Sigmoid colon (tissue), 7 donors: ENCODE measurements around the gene OR51B4. TPM values are rescaled to one million over a fixed set of nuclear protein-coding genes. Genes with fewer than 3 reads are reported as not detected.

ENCODE experiments used
- DNase-seq: peaks from one replicate; pipeline ENCODE4 v3.0.0-alpha.2; 2019
- H3K27ac ChIP-seq, 4 donors: fragments of 200-600 bp; sonication (generic); one replicate each; pipeline ENCODE4 v1.5.1; 2016 to 2019; ENCODE audit warnings: mild to moderate bottlenecking in 1 of 4
- H3K27me3 ChIP-seq, 3 donors: fragments of 200-600 bp; sonication (generic); one replicate each; pipeline ENCODE4 v1.5.1; 2019; ENCODE audit warnings: mild to moderate bottlenecking in 1 of 3
- H3K36me3 ChIP-seq, 4 donors: fragments of 200-600 bp; sonication (generic); one replicate each; pipeline ENCODE4 v1.5.1; 2016 to 2019
- H3K4me1 ChIP-seq, 4 donors: fragments of 200-600 bp; sonication (generic); one replicate each; pipeline ENCODE4 v1.5.1; 2017 to 2019
- H3K4me3 ChIP-seq, 4 donors: fragments of 200-600 bp; sonication (generic); one replicate each; pipeline ENCODE4 v1.5.1; 2017 to 2019; ENCODE audit warnings: mild to moderate bottlenecking in 2 of 4, moderate library complexity in 1 of 4
- H3K9me3 ChIP-seq, 4 donors: fragments of 200-600 bp in 3 of 4; sonication (generic) in 3 of 4; one replicate each; pipeline versions ENCODE4 v1.5.1 to v1.6.1; 2013 to 2019
- EP300 ChIP-seq, 4 donors: sonication (generic); formaldehyde crosslinking; IDR thresholded peaks; one replicate each; pipeline ENCODE4 v1.6.1; 2017; ENCODE audit warnings: antibody characterized with exemption in 4 of 4
- POLR2A ChIP-seq, 2 donors: fragments of 450-650 bp; IDR thresholded peaks; one replicate each; pipeline ENCODE4 v1.6.1; 2016; ENCODE audit warnings: antibody characterized with exemption in 2 of 2, mild to moderate bottlenecking in 2 of 2, moderate library complexity in 2 of 2
- POLR2AphosphoS5 ChIP-seq, 4 donors: sonication (generic); formaldehyde crosslinking; IDR thresholded peaks; one replicate each; pipeline ENCODE4 v1.6.1; 2017; ENCODE audit warnings: antibody characterized with exemption in 4 of 4
- WGBS, 2 donors: extraction: QIAGEN DNeasy Blood & Tissue Kit; methylation state at CpG; one replicate each; pipeline ENCODE4 v1.1.7; 2013; 5-methylcytosine and 5-hydroxymethylcytosine counted together
- intact Hi-C: fragments of 100-400 bp; cut with DNase I; formaldehyde crosslinking; loops from one replicate; pipeline ENCODE4 v1.15.1; 2023
- polyA plus RNA-seq, 3 donors: library from polyadenylated mRNA; stranded (reverse); fragments of 200-250 nt; gene quantifications; one replicate each; pipeline ENCODE4 v1.2.3, GENCODE V29; 2013
- total RNA-seq, 4 donors: library from RNA; depleted of rRNA; stranded (reverse); fragments of >200 nt; gene quantifications; one replicate each; pipeline ENCODE4 v1.1.0, GENCODE V29; 2016
- TF ChIP-seq, protein P1 (sequence below), 4 experiments: fragments of 450-650 bp in 3 of 4; fragments of 200-600 bp in 1 of 4; IDR thresholded peaks; one replicate each; pipeline ENCODE4 v1.5.1; 2016 to 2019; ENCODE audit warnings: antibody characterized with exemption in 4 of 4, mild to moderate bottlenecking in 3 of 4, moderate library complexity in 2 of 4
- donor health status: healthy with polysubstance abuse.
- donor health status: Bipolar disorder and iron deficiency.
- donor health status: healthy.

OR51B4 gene
- total and polyA plus RNA-seq, 7 donors, result not detected

DNA sequence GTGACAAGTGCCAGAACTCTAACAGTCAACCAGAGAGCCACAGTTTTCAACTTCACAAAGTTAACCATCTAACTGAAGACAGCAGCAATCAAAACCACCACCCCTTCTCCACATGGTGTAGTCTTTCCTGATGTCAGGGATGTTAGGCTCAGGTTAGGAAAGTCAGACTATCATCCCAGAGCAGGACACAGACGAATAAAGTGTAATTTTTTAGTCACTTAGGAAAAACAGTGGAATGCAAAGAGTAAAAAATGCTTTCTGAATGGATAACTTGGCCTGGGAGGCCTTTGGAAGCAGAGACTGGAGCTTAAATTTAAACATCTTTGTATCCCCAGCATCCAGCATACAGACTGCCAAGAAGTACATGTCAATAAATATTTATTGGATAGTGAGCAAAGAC is 15.4 kb downstream of the OR51B4 start:
- Histone ChIP-seq H3K27me3 (no peaks in the 10 kb centered on the region), H3K4me3 (no peak overlapping the region), H3K27ac (no peak overlapping the region), H3K4me1 (no peaks in the 10 kb centered on the region), H3K9me3 (no peaks in the 10 kb centered on the region), H3K36me3 (no peaks in the 10 kb centered on the region)
- DNase-seq, result no peak
- intact Hi-C loops, result no loop called here
- WGBS, 2 donors, result 11 to 18% methylated on average over 1 of the region's 1 CpG
- TF ChIP-seq POLR2AphosphoS5 (IDR thresholded peaks at IDR 0.05) (no peak), EP300 (IDR thresholded peaks at IDR 0.05) (no peak), POLR2A (IDR thresholded peaks at IDR 0.05) (no peak)
- TF ChIP-seq, protein P1, sequence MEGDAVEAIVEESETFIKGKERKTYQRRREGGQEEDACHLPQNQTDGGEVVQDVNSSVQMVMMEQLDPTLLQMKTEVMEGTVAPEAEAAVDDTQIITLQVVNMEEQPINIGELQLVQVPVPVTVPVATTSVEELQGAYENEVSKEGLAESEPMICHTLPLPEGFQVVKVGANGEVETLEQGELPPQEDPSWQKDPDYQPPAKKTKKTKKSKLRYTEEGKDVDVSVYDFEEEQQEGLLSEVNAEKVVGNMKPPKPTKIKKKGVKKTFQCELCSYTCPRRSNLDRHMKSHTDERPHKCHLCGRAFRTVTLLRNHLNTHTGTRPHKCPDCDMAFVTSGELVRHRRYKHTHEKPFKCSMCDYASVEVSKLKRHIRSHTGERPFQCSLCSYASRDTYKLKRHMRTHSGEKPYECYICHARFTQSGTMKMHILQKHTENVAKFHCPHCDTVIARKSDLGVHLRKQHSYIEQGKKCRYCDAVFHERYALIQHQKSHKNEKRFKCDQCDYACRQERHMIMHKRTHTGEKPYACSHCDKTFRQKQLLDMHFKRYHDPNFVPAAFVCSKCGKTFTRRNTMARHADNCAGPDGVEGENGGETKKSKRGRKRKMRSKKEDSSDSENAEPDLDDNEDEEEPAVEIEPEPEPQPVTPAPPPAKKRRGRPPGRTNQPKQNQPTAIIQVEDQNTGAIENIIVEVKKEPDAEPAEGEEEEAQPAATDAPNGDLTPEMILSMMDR (IDR thresholded peaks at IDR 0.05), result no peak

DNA sequence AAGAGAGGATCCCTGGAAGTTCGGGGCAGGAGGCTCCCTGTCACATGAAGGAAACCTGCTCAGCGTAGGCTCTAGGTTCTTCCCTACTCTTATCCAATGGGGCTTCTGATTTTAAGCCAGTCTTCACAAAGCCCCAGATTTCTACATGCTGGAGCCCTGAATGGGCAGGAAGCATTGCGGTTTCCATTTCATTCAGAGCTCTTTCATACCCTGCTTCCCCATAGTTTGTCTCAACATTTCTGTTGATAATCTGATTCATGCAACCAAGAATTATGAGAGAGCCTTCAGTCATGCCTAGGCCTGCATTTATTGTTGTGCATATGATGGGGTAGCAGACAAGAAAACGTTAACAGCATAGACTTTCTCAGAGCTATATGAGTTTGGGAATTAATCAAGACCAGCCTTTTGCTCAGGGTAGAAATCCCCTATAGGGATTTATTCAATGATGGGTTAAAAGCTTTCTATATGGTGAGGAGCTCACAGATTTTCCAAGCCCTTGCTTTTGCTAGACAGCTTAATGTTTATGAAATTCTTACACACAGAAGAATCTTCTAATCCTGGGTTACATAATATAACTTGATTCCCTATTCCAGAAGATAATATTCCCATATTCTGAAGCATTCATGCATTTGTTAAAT is 15.9 kb downstream of the OR51B4 start:
- H3K4me3 ChIP-seq, result no peak overlapping the region
- intact Hi-C loops, result no loop called here
- no peaks in the 10 kb centered on the region for H3K36me3 ChIP-seq
- no peak for DNase-seq
- H3K4me1 ChIP-seq, result peaks cover 0 to 4% (median 0%) of the 10 kb centered on the region in 4 donors
- no peaks in the 10 kb centered on the region for H3K27me3 ChIP-seq
- TF ChIP-seq POLR2A (IDR thresholded peaks at IDR 0.05), result no peak
- TF ChIP-seq, protein P1 (IDR thresholded peaks at IDR 0.05), result no peak
- TF ChIP-seq POLR2AphosphoS5 (IDR thresholded peaks at IDR 0.05), result no peak
- TF ChIP-seq EP300 (IDR thresholded peaks at IDR 0.05), result no peak
- H3K27ac ChIP-seq, result no peak overlapping the region
- WGBS, 2 donors, result 85 to 89% methylated on average over 4 of the region's 4 CpGs
- no peaks in the 10 kb centered on the region for H3K9me3 ChIP-seq

DNA sequence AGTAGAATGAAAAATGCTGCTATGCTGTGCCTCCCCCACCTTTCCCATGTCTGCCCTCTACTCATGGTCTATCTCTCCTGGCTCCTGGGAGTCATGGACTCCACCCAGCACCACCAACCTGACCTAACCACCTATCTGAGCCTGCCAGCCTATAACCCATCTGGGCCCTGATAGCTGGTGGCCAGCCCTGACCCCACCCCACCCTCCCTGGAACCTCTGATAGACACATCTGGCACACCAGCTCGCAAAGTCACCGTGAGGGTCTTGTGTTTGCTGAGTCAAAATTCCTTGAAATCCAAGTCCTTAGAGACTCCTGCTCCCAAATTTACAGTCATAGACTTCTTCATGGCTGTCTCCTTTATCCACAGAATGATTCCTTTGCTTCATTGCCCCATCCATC is 17.1 kb downstream of the OR51B4 start:
- Histone ChIP-seq H3K27ac (no peak overlapping the region), H3K9me3 (no peaks in the 10 kb centered on the region), H3K4me3 (no peak overlapping the region), H3K36me3 (no peaks in the 10 kb centered on the region), H3K4me1 (peaks cover 0 to 7% (median 0%) of the 10 kb centered on the region in 4 donors), H3K27me3 (no peaks in the 10 kb centered on the region)
- intact Hi-C loops, result no loop called here
- no peak for DNase-seq
- no peak for TF ChIP-seq EP300 (IDR thresholded peaks at IDR 0.05)
- TF ChIP-seq, protein P1 (IDR thresholded peaks at IDR 0.05), result no peak
- no peak for TF ChIP-seq POLR2A (IDR thresholded peaks at IDR 0.05)
- TF ChIP-seq POLR2AphosphoS5 (IDR thresholded peaks at IDR 0.05), result no peak
- WGBS, 2 donors, result 75 to 76% methylated on average over 2 of the region's 2 CpGs

DNA sequence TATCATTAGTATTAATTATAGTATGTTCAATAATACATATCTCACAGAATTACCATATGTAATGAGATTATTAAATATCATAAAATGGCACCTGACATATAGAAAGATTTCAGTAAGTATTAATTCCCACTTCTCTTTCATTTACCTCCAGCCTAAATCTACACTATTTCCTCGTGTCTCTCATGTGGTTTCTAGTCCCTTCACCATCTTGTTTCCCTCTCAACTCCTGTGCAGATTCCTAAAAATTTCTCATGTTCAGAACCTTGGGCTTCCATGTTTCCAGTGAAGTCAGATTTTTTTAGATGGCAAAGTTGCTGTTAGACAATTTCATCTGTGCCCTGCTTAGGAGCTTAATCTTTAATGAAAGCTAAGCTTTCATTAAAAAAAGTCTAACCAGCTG is 17.9 kb downstream of the OR51B4 start:
- Histone ChIP-seq H3K4me3 (no peak overlapping the region), H3K4me1 (peaks cover 0 to 7% (median 0%) of the 10 kb centered on the region in 4 donors), H3K36me3 (no peaks in the 10 kb centered on the region), H3K27ac (no peak overlapping the region), H3K27me3 (no peaks in the 10 kb centered on the region), H3K9me3 (no peaks in the 10 kb centered on the region)
- intact Hi-C loops, result no loop called here
- TF ChIP-seq POLR2AphosphoS5 (IDR thresholded peaks at IDR 0.05), result no peak
- TF ChIP-seq POLR2A (IDR thresholded peaks at IDR 0.05), result no peak
- TF ChIP-seq, protein P1 (IDR thresholded peaks at IDR 0.05), result no peak
- TF ChIP-seq EP300 (IDR thresholded peaks at IDR 0.05), result no peak
- 39 to 86% methylated on average over 1 of the region's 1 CpG for WGBS, 2 donors
- no peak for DNase-seq

DNA sequence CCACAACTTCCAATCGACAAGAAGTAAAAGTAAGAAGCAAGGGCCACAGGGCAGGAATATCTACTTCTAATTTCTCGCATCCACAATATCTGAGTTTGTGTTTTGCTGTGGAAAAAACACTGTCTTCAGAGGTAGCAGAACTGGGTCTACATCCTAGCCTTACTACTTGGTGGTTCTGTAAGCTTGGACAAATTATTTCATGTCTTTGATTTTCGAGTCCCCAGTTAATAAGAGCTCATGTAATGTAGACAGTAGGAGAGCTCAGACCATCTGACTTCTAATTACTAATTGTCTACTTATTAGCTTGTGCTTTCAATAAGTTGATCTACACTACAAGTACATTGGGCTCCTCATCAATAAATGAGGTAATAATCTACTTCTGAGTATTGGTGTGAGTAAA is 18.7 kb downstream of the OR51B4 start:
- intact Hi-C loops, result no loop called here

More for the DNA sequence above, 18.7 kb downstream of the OR51B4 start:
- WGBS, 2 donors, result 64 to 86% methylated on average over 3 of the region's 3 CpGs
- Histone ChIP-seq H3K4me3 (no peak overlapping the region), H3K27ac (no peak overlapping the region), H3K36me3 (no peaks in the 10 kb centered on the region), H3K4me1 (peaks cover 0 to 7% (median 0%) of the 10 kb centered on the region in 4 donors), H3K27me3 (no peaks in the 10 kb centered on the region), H3K9me3 (no peaks in the 10 kb centered on the region)
- TF ChIP-seq, protein P1 (IDR thresholded peaks at IDR 0.05), result no peak
- TF ChIP-seq POLR2A (IDR thresholded peaks at IDR 0.05) (no peak), EP300 (IDR thresholded peaks at IDR 0.05) (no peak), POLR2AphosphoS5 (IDR thresholded peaks at IDR 0.05) (no peak)
- DNase-seq, result no peak
